ENCODE results near the gene IGSF23.

- TF ChIP-seq EP300 (IDR thresholded peaks at IDR 0.05) (no peak), POLR2A (IDR thresholded peaks at IDR 0.05) (no peak)
- TF ChIP-seq, protein P1, sequence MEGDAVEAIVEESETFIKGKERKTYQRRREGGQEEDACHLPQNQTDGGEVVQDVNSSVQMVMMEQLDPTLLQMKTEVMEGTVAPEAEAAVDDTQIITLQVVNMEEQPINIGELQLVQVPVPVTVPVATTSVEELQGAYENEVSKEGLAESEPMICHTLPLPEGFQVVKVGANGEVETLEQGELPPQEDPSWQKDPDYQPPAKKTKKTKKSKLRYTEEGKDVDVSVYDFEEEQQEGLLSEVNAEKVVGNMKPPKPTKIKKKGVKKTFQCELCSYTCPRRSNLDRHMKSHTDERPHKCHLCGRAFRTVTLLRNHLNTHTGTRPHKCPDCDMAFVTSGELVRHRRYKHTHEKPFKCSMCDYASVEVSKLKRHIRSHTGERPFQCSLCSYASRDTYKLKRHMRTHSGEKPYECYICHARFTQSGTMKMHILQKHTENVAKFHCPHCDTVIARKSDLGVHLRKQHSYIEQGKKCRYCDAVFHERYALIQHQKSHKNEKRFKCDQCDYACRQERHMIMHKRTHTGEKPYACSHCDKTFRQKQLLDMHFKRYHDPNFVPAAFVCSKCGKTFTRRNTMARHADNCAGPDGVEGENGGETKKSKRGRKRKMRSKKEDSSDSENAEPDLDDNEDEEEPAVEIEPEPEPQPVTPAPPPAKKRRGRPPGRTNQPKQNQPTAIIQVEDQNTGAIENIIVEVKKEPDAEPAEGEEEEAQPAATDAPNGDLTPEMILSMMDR (IDR thresholded peaks at IDR 0.05), result no peak
Measured at GRCh38 chr19:44579663-44580365, 33.5 kb upstream of the IGSF23 start.

All from sigmoid colon (tissue), 4 donors.